HCT116 (cell line): ENCODE results near the gene MTF2. TPM values are rescaled to one million over a fixed set of nuclear protein-coding genes. Genes with fewer than 3 reads are reported as not detected.
A peak's percentile ranks its signal among the peaks of the same experiment; 100 is the strongest.

Source experiments
- ATAC-seq: fragments of 200-7000 bp; cut with Tn5 transposase; 2 replicates; pipeline ENCODE4 v1.9.1; 2020; ENCODE audit warnings: mild to moderate bottlenecking, moderate library complexity
- BruUV-seq: library from RNA; stranded (reverse); fragments of 400-500 nt; replicated peaks from 2 replicates; lab custom pipeline; 2021; lab: Mats Ljungman, UMichigan
- CTCF ChIA-PET: fragments of 300-600 bp; sonication (Branson Sonifier 250); formaldehyde crosslinking; loops from one replicate; lab custom pipeline; 2021; ENCODE audit warnings: antibody characterized with exemption; lab: Charles Lee
- POLR2A ChIA-PET: fragments of 300-600, 350-600 bp; sonication (Branson Sonifier 250); formaldehyde crosslinking; loops from one replicate; lab custom pipeline; 2021; ENCODE audit warnings: antibody characterized with exemption; lab: Charles Lee
- RAD21 ChIA-PET, 2 experiments: fragments of 300-600 bp; sonication (Branson Sonifier 250); formaldehyde crosslinking; loops; one replicate each; lab custom pipeline; 2023; ENCODE audit warnings: low total read pairs in 2 of 2; ENCODE audit not compliant: uncharacterized antibody in 2 of 2, unreplicated experiment in 2 of 2, low non-redundant PET in 1 of 2; lab: Charles Lee
- DNase-seq: peaks from one replicate; pipeline ENCODE4 v3.0.0-alpha.2; 2010; ENCODE audit warnings: low read depth, low spot score
- H2AFZ ChIP-seq: fragments of 200-600 bp; shearing (Covaris generic), sonication (generic); 2 replicates; pipeline ENCODE4 v1.6.1; 2017; ENCODE audit warnings: low read depth, mixed run types, mixed read lengths, antibody characterized with exemption, low read length; ENCODE audit not compliant: poor library complexity, severe bottlenecking
- H3K27ac ChIP-seq: 2 replicates; pipeline ENCODE4 v1.5.1; 2012; ENCODE audit warnings: low read depth, low read length
- H3K27me3 ChIP-seq: fragments of 200-600 bp; sonication (generic); 2 replicates; pipeline ENCODE4 v1.6.1; 2016; ENCODE audit warnings: mixed run types, low read length, mixed read lengths; ENCODE audit not compliant: insufficient read depth
- H3K36me3 ChIP-seq, 2 experiments: fragments of 200-500 bp in 1 of 2; fragments of 200-600 bp in 1 of 2; sonication (Bioruptor generic) in 1 of 2; sonication (generic) in 1 of 2; 2 replicates each; pipeline versions ENCODE4 v1.5.1 to v1.6.1; 2014 to 2016; ENCODE audit warnings: low read length in 2 of 2, inconsistent platforms in 1 of 2, mixed read lengths in 1 of 2, mixed run types in 1 of 2; ENCODE audit not compliant: insufficient read depth in 2 of 2, control insufficient read depth in 1 of 2
- H3K4me1 ChIP-seq, 2 experiments: fragments of 200-600 bp in 1 of 2; sonication (generic) in 1 of 2; 2 replicates each; pipeline versions ENCODE4 v1.5.1 to v1.6.1; 2012 to 2017; ENCODE audit warnings: low read length in 2 of 2, inconsistent platforms in 1 of 2, mild to moderate bottlenecking in 1 of 2, mixed read lengths in 1 of 2, mixed run types in 1 of 2, moderate library complexity in 1 of 2; ENCODE audit not compliant: insufficient read depth in 2 of 2, control insufficient read depth in 1 of 2
- H3K4me2 ChIP-seq: fragments of 200-600 bp; sonication (generic); 2 replicates; pipeline ENCODE4 v1.6.1; 2017; ENCODE audit warnings: mixed run types, low read length, mixed read lengths
- H3K4me3 ChIP-seq, 2 experiments: fragments of 200-600 bp in 1 of 2; sonication (generic) in 1 of 2; replicated peaks in 1 of 2; 2 replicates each; pipeline ENCODE4 v1.5.1; 2011 to 2016; ENCODE audit warnings: low read length in 2 of 2, control low read depth in 1 of 2, low read depth in 1 of 2, mild to moderate bottlenecking in 1 of 2, mixed read lengths in 1 of 2, mixed run types in 1 of 2
- H3K79me2 ChIP-seq: fragments of 200-600 bp; sonication (generic); 2 replicates; pipeline ENCODE4 v1.6.1; 2017; ENCODE audit warnings: mild to moderate bottlenecking, mixed run types, low read length, moderate library complexity, mixed read lengths; ENCODE audit not compliant: insufficient read depth
- H3K9ac ChIP-seq: fragments of 200-600 bp; sonication (generic); 2 replicates; pipeline ENCODE4 v1.6.1; 2016; ENCODE audit warnings: low read length, mixed read lengths
- H3K9me2 ChIP-seq: fragments of 200-600 bp; sonication (generic), shearing (Covaris generic); 2 replicates; pipeline ENCODE4 v1.6.1; 2017; ENCODE audit warnings: mixed run types, mild to moderate bottlenecking, moderate library complexity; ENCODE audit not compliant: insufficient read depth
- H3K9me3 ChIP-seq, 2 experiments: fragments of 200-500 bp in 1 of 2; fragments of 200-600 bp in 1 of 2; sonication (Bioruptor generic) in 1 of 2; sonication (generic) in 1 of 2; 2 replicates each; pipeline ENCODE4 v1.6.1; 2014 to 2017; ENCODE audit warnings: low read length in 2 of 2, mixed read lengths in 2 of 2, inconsistent platforms in 1 of 2, low read depth in 1 of 2, mild to moderate bottlenecking in 1 of 2, mixed run types in 1 of 2, moderate library complexity in 1 of 2; ENCODE audit not compliant: control insufficient read depth in 1 of 2, insufficient read depth in 1 of 2
- H4K20me1 ChIP-seq: fragments of 200-600 bp; sonication (generic), shearing (Covaris generic); 2 replicates; pipeline ENCODE4 v1.6.1; 2017; ENCODE audit warnings: mixed run types, mild to moderate bottlenecking, moderate library complexity; ENCODE audit not compliant: insufficient read depth
- ELF1 ChIP-seq: IDR thresholded peaks from 2 replicates; pipeline ENCODE4 v1.6.1; 2012; ENCODE audit warnings: low read depth, borderline replicate concordance
- FOSL1 ChIP-seq: IDR thresholded peaks from 2 replicates; pipeline ENCODE4 v1.6.1; 2012; ENCODE audit warnings: low read depth
- RAD21 ChIP-seq: IDR thresholded peaks from 2 replicates; pipeline ENCODE4 v1.6.1; 2012; ENCODE audit warnings: low read depth, mild to moderate bottlenecking
- SP1 ChIP-seq: IDR thresholded peaks from 2 replicates; pipeline ENCODE4 v1.6.1; 2012; ENCODE audit warnings: low read depth
- ZFX ChIP-seq: fragments of 450-650 bp; IDR thresholded peaks from 2 replicates; pipeline ENCODE4 v1.6.1; 2017
- intact Hi-C: fragments of 100-400 bp; cut with micrococcal nuclease; formaldehyde crosslinking; loops from 2 replicates; pipeline ENCODE4 v1.10.0; 2022
- total RNA-seq: library from RNA; stranded (reverse); gene quantifications from one replicate; pipeline ENCODE4 v1.2.1, GENCODE V29; 2021; ENCODE audit not compliant: unreplicated experiment
- TF ChIP-seq, protein P1 (sequence below), 3 experiments: fragments of 200-600 bp in 1 of 3; sonication (generic) in 1 of 3; IDR thresholded peaks in 2 of 3; conservative IDR thresholded peaks in 1 of 3; 2 replicates each; pipeline ENCODE4 v1.5.1; 2012 to 2017; ENCODE audit warnings: low read depth in 2 of 3, low read length in 2 of 3, antibody characterized with exemption in 1 of 3, borderline replicate concordance in 1 of 3, control low read depth in 1 of 3, mild to moderate bottlenecking in 1 of 3, mixed read lengths in 1 of 3, mixed run types in 1 of 3, moderate library complexity in 1 of 3; ENCODE audit not compliant: insufficient read depth in 1 of 3

The MTF2 gene
- total RNA-seq, 1 experiment from 2014 or later: 45.5 TPM

DNA sequence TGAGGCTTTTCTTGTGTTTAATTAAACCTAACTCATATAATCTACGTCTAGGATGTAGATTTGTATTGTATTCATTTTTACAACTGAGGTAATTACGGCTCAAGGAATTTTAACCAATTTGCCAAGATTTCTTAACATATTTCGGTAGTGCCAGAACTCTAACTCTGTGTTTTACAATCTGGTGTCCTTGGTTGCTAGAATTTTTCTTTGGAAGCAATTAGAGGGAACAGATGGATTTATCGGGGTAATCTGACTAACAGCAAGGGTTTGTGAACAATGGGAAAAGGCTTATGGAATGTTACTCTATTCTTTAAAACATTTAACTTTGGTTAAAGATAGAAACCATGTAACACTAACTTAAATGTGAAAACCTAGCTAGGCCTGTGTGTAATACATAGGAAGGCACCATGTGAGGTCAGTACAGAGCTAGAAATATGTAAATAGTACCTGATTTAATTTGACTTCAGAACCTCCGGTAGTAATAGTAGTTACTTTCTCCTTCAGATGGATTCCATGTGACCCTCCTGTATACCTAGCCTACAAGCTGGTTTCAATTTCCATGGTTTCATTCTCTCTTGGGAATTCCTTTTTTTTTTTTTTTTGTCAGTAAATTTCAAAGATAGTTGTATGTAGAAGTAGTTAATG, 1.2 kb downstream of the MTF2 start:
- Histone ChIP-seq H3K9me3 (no peaks in the 10 kb centered on the region), H3K36me3 (peaks cover 3 to 12% of the 10 kb centered on the region in 2 experiments; a peak in 2 of 4 replicates), H4K20me1 (peaks cover 16% of the 10 kb centered on the region; the same call in 1 of the 2 replicates), H3K4me3 (peak overlapping the region; percentile 98), H3K9ac (peak overlapping the region; percentile 99), H3K4me1 (peaks cover 6 to 23% of the 10 kb centered on the region in 2 experiments; a peak in 3 of 4 replicates), H3K4me2 (peak overlapping the region; percentile 73), H3K9me2 (no peaks in the 10 kb centered on the region), H3K79me2 (peaks cover 61% of the 10 kb centered on the region), H2AFZ (no peak overlapping the region), H3K27me3 (no peaks in the 10 kb centered on the region)
- peak; percentile 58 for ATAC-seq
- POLR2A ChIA-PET: interaction anchor here (0.6 to 0.7 kb wide), 2 partner anchors 44 to 556 kb away, joined by 3 read pairs; no protein-coding TSS in a partner anchor
- intact Hi-C loops: loop anchor here (10.0 kb wide), 1 partner anchor 794 kb away; the partner anchor contains the start of gene DNTTIP2
- peak; percentile 60 for DNase-seq
- RAD21 ChIA-PET: no interaction called here
- TF ChIP-seq SP1 (0 out of 2 replicates have a peak, but pooled peaks have one; percentile 12), FOSL1 (no peak), ELF1 (no peak), ZFX (no peak; the same call in 1 of the 2 replicates), RAD21 (peak; percentile 60)
- TF ChIP-seq, protein P1, sequence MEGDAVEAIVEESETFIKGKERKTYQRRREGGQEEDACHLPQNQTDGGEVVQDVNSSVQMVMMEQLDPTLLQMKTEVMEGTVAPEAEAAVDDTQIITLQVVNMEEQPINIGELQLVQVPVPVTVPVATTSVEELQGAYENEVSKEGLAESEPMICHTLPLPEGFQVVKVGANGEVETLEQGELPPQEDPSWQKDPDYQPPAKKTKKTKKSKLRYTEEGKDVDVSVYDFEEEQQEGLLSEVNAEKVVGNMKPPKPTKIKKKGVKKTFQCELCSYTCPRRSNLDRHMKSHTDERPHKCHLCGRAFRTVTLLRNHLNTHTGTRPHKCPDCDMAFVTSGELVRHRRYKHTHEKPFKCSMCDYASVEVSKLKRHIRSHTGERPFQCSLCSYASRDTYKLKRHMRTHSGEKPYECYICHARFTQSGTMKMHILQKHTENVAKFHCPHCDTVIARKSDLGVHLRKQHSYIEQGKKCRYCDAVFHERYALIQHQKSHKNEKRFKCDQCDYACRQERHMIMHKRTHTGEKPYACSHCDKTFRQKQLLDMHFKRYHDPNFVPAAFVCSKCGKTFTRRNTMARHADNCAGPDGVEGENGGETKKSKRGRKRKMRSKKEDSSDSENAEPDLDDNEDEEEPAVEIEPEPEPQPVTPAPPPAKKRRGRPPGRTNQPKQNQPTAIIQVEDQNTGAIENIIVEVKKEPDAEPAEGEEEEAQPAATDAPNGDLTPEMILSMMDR (IDR thresholded peaks at IDR 0.05 in 2 of 3, conservative IDR thresholded peaks at IDR 0.05 in 1 of 3; ENCODE audit: borderline replicate concordance in 1 of 3, insufficient read depth in 1 of 3, low read depth in 2 of 3, low read length in 2 of 3): peak; percentile 37 to 56 (median 44); a peak in 3 of 6 replicates
- TF ChIP-seq, all 23 proteins: peak for 3
- peak overlapping the region; percentile 71 for H3K27ac ChIP-seq
- BruUV-seq: no TSS peak
- CTCF ChIA-PET: interaction anchor here (0.6 to 1.4 kb wide), 8 partner anchors 12 to 764 kb away, joined by 3 to 8 read pairs (median 4); no protein-coding TSS in a partner anchor
